ENCODE measurements around the gene DMAC2.

DNA sequence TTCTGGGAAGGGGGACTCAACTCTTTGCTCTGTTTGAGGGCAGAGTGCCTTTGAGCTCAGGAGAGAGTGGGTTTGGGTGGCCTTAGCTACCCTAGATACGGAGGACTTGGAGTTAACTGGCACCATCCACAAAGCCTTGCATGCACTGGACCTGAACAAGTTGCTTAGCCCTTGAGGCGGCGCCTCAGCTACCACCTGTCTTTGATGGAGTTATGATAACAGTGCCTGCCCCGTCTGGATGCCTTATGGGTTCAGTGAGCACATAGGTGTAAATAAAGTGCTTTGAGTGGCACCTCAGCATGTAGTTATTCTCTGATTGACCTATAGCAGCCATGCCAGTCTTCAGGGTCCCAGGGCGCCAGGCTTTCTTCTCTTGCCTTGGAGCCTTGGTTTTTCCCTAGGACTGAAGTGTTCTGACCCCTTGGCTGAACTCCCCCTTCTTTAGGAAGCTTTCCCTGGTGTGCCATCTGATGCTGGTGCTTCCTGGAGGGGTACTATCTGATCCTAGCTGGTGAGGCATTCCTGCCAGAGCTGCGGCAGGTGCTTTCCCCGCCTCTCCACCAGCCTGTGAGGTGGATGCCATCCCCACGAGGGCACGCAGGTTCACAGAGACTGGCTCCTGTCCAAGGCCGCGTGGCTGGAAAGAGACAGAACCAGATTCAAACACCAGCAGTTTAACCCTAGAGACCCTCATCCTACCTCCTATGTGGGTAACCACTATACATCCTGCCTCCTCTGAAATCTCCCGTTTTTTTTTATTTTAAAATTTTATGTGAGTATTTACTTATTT lies 36.3 kb downstream of the DMAC2 start:
- TF ChIP-seq ATF2 (CRISPR knock-in tag; IDR thresholded peaks at IDR 0.05; ENCODE audit: borderline replicate concordance, low read depth) = no peak
- TF ChIP-seq, protein P1, sequence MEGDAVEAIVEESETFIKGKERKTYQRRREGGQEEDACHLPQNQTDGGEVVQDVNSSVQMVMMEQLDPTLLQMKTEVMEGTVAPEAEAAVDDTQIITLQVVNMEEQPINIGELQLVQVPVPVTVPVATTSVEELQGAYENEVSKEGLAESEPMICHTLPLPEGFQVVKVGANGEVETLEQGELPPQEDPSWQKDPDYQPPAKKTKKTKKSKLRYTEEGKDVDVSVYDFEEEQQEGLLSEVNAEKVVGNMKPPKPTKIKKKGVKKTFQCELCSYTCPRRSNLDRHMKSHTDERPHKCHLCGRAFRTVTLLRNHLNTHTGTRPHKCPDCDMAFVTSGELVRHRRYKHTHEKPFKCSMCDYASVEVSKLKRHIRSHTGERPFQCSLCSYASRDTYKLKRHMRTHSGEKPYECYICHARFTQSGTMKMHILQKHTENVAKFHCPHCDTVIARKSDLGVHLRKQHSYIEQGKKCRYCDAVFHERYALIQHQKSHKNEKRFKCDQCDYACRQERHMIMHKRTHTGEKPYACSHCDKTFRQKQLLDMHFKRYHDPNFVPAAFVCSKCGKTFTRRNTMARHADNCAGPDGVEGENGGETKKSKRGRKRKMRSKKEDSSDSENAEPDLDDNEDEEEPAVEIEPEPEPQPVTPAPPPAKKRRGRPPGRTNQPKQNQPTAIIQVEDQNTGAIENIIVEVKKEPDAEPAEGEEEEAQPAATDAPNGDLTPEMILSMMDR (IDR thresholded peaks at IDR 0.05) = no peak
- no peak for TF ChIP-seq USF1 (CRISPR knock-in tag; IDR thresholded peaks at IDR 0.05)
- no peak for TF ChIP-seq MAX (CRISPR knock-in tag; IDR thresholded peaks at IDR 0.05)
- TF ChIP-seq FOXP1 (CRISPR knock-in tag; IDR thresholded peaks at IDR 0.05; ENCODE audit: borderline replicate concordance) = no peak
- no peak for TF ChIP-seq TCF7 (CRISPR knock-in tag; IDR thresholded peaks at IDR 0.05; ENCODE audit: low read depth)
- no peak for TF ChIP-seq JUN (CRISPR knock-in tag; IDR thresholded peaks at IDR 0.05)
- TF ChIP-seq CDX4 (CRISPR knock-in tag; IDR thresholded peaks at IDR 0.05; ENCODE audit: borderline replicate concordance) = no peak
- TF ChIP-seq ELF4 (CRISPR knock-in tag; IDR thresholded peaks at IDR 0.05; ENCODE audit: low read depth) = no peak
- no peak for TF ChIP-seq FOXK1 (CRISPR knock-in tag; IDR thresholded peaks at IDR 0.05)
- TF ChIP-seq ATF6 (CRISPR knock-in tag; IDR thresholded peaks at IDR 0.05) = no peak
- TF ChIP-seq GABPB1 (CRISPR knock-in tag; IDR thresholded peaks at IDR 0.05) = no peak
- no peak for TF ChIP-seq CBFB (CRISPR knock-in tag; IDR thresholded peaks at IDR 0.05; ENCODE audit: low read depth)
